Measurements from ENCODE around the gene CDADC1.

GRCh38 chr13:49240017-49240416 is 7.7 kb upstream of the CDADC1 start:
- TF ChIP-seq ZNF260 (CRISPR knock-in tag; IDR thresholded peaks at IDR 0.05; ENCODE audit: borderline replicate concordance, low read depth) (no peak), FIP1L1 (IDR thresholded peaks at IDR 0.05; ENCODE audit: borderline replicate concordance, insufficient read depth, low read depth, low read length) (no peak), POLR2AphosphoS2 (IDR thresholded peaks at IDR 0.05; ENCODE audit: low read depth, low read length) (no peak), TAF1 (CRISPR knock-in tag; IDR thresholded peaks at IDR 0.05) (no peak), POLR2A (IDR thresholded peaks at IDR 0.05; ENCODE audit: insufficient read depth in 1 of 2, low read depth in 2 of 2, low read length in 2 of 2) (no peak), ZNF407 (CRISPR knock-in tag; IDR thresholded peaks at IDR 0.05; ENCODE audit: not compliant biosample characterization) (no peak), RAD21 (CRISPR knock-in tag; IDR thresholded peaks at IDR 0.05) (0 out of 2 replicates have a peak, but pooled peaks have one; percentile 19), EP300 (IDR thresholded peaks at IDR 0.05; ENCODE audit: low read depth in 2 of 2, low read length in 2 of 2) (no peak), EP300 (CRISPR knock-in tag; IDR thresholded peaks at IDR 0.05; ENCODE audit: borderline replicate concordance) (no peak)

All from HepG2 (cell line).